ENCODE results near the gene TMEM225B. TPM values are rescaled to one million over a fixed set of nuclear protein-coding genes. Genes with fewer than 3 reads are reported as not detected.
A peak's percentile ranks its signal among the peaks of the same experiment; 100 is the strongest.

The TMEM225B gene
- total RNA-seq, 1 donor: 0.72 TPM

- Histone ChIP-seq H3K4me1 (ENCODE audit: insufficient read depth, low read length) (peaks cover 17% of the 10 kb centered on the region), H3K9me3 (ENCODE audit: low read depth, low read length) (peaks cover under 1% of the 10 kb centered on the region), H3K4me3 (ENCODE audit: insufficient read depth, low read length) (no peak overlapping the region), H4K20me1 (ENCODE audit: insufficient read depth, low read length) (no peaks in the 10 kb centered on the region), H2AFZ (ENCODE audit: low read length) (no peak overlapping the region), H3K27ac (ENCODE audit: low read depth, low read length) (no peak overlapping the region), H3K79me2 (ENCODE audit: insufficient read depth, low read length) (peaks cover 40% of the 10 kb centered on the region), H3K4me2 (ENCODE audit: insufficient read depth, low read length) (no peak overlapping the region), H3K27me3 (ENCODE audit: insufficient read depth, low read length) (no peaks in the 10 kb centered on the region), H3K36me3 (ENCODE audit: insufficient read depth, low read length) (peaks cover 2% of the 10 kb centered on the region)
- DNase-seq (ENCODE audit: insufficient read length, low spot score, missing footprints): no peak
- TF ChIP-seq, protein P1, sequence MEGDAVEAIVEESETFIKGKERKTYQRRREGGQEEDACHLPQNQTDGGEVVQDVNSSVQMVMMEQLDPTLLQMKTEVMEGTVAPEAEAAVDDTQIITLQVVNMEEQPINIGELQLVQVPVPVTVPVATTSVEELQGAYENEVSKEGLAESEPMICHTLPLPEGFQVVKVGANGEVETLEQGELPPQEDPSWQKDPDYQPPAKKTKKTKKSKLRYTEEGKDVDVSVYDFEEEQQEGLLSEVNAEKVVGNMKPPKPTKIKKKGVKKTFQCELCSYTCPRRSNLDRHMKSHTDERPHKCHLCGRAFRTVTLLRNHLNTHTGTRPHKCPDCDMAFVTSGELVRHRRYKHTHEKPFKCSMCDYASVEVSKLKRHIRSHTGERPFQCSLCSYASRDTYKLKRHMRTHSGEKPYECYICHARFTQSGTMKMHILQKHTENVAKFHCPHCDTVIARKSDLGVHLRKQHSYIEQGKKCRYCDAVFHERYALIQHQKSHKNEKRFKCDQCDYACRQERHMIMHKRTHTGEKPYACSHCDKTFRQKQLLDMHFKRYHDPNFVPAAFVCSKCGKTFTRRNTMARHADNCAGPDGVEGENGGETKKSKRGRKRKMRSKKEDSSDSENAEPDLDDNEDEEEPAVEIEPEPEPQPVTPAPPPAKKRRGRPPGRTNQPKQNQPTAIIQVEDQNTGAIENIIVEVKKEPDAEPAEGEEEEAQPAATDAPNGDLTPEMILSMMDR (IDR thresholded peaks at IDR 0.05; ENCODE audit: extremely low read depth, low read depth, low read length): no peak
These were observed 45.0 kb upstream of the TMEM225B start for GRCh38 chr7:99553039-99553438.

GRCh38 chr7:99554939-99555338 lies 43.1 kb upstream of the TMEM225B start:
- DNase-seq (ENCODE audit: insufficient read length, low spot score, missing footprints): no peak
- no peaks in the 10 kb centered on the region for H3K9me3 ChIP-seq (ENCODE audit: low read depth, low read length)
- peaks cover 55% of the 10 kb centered on the region for H3K79me2 ChIP-seq (ENCODE audit: insufficient read depth, low read length)
- no peak overlapping the region for H3K4me3 ChIP-seq (ENCODE audit: insufficient read depth, low read length)
- no peak overlapping the region for H3K27ac ChIP-seq (ENCODE audit: low read depth, low read length)
- TF ChIP-seq, protein P1 (IDR thresholded peaks at IDR 0.05; ENCODE audit: extremely low read depth, low read depth, low read length): no peak
- no peak overlapping the region for H2AFZ ChIP-seq (ENCODE audit: low read length)
- peaks cover 19% of the 10 kb centered on the region for H3K4me1 ChIP-seq (ENCODE audit: insufficient read depth, low read length)
- no peaks in the 10 kb centered on the region for H3K36me3 ChIP-seq (ENCODE audit: insufficient read depth, low read length)
- H4K20me1 ChIP-seq (ENCODE audit: insufficient read depth, low read length): no peaks in the 10 kb centered on the region
- H3K4me2 ChIP-seq (ENCODE audit: insufficient read depth, low read length): no peak overlapping the region
- no peaks in the 10 kb centered on the region for H3K27me3 ChIP-seq (ENCODE audit: insufficient read depth, low read length)

DNA sequence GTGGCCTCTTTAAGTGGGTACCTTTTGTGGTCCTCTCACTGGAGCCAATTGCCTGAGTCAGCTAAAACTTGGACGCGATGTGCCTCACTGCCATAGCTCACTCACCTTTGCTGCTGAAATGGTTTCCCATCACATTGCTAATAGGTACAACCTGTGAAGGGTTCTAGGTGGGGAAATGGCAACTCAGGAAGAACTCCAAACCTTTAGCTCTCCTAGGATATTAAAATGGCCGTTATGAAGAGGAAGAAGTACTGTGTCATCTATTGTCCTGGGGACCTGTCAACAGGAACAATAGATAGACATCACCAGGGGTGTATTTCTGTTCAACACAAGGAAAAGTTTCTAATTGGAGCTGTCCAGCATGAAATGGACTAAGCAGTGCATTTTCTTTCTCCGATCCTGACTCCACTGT lies 40.9 kb upstream of the TMEM225B start:
- Histone ChIP-seq H3K4me1 (ENCODE audit: insufficient read depth, low read length) (peaks cover 29% of the 10 kb centered on the region), H3K27me3 (ENCODE audit: insufficient read depth, low read length) (no peaks in the 10 kb centered on the region), H3K36me3 (ENCODE audit: insufficient read depth, low read length) (peaks cover 21% of the 10 kb centered on the region), H4K20me1 (ENCODE audit: insufficient read depth, low read length) (no peaks in the 10 kb centered on the region), H3K79me2 (ENCODE audit: insufficient read depth, low read length) (peaks cover 57% of the 10 kb centered on the region), H3K4me2 (ENCODE audit: insufficient read depth, low read length) (peak overlapping the region; percentile 91), H2AFZ (ENCODE audit: low read length) (no peak overlapping the region), H3K27ac (ENCODE audit: low read depth, low read length) (peak overlapping the region; percentile 91), H3K9me3 (ENCODE audit: low read depth, low read length) (no peaks in the 10 kb centered on the region), H3K4me3 (ENCODE audit: insufficient read depth, low read length) (peak overlapping the region; percentile 91)
- TF ChIP-seq, protein P1 (IDR thresholded peaks at IDR 0.05; ENCODE audit: extremely low read depth, low read depth, low read length): no peak
- DNase-seq (ENCODE audit: insufficient read length, low spot score, missing footprints): no peak

DNA sequence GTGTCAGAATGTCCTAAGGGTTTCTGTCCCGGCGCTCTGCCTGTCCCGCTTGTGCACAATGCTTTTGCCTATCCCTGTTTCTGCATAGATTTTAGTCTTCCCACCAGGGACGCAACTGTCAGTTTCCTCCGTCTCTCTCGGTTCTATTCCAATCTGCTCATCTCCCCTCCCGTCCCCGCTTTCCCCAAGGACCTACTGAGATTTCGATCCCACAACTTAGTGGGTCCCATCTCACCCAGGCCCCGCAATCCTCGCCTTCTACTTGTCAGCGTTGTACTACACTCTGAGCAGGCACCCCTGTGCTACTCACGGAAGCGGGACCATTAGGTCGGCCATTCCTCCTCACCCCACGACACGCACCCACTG lies 40.1 kb upstream of the TMEM225B start:
- Histone ChIP-seq H3K4me2 (ENCODE audit: insufficient read depth, low read length) (peak overlapping the region; percentile 91), H3K27me3 (ENCODE audit: insufficient read depth, low read length) (no peaks in the 10 kb centered on the region), H3K27ac (ENCODE audit: low read depth, low read length) (peak overlapping the region; percentile 91), H3K79me2 (ENCODE audit: insufficient read depth, low read length) (peaks cover 57% of the 10 kb centered on the region), H3K4me1 (ENCODE audit: insufficient read depth, low read length) (peaks cover 29% of the 10 kb centered on the region), H3K9me3 (ENCODE audit: low read depth, low read length) (no peaks in the 10 kb centered on the region), H3K36me3 (ENCODE audit: insufficient read depth, low read length) (peaks cover 26% of the 10 kb centered on the region), H4K20me1 (ENCODE audit: insufficient read depth, low read length) (no peaks in the 10 kb centered on the region), H2AFZ (ENCODE audit: low read length) (peak overlapping the region; percentile 94), H3K4me3 (ENCODE audit: insufficient read depth, low read length) (peak overlapping the region; percentile 91)
- peak; percentile 71 for DNase-seq (ENCODE audit: insufficient read length, low spot score, missing footprints)
- TF ChIP-seq, protein P1 (IDR thresholded peaks at IDR 0.05; ENCODE audit: extremely low read depth, low read depth, low read length): no peak
